Measurements from ENCODE around the gene MID1IP1.

Gene MID1IP1

DNA sequence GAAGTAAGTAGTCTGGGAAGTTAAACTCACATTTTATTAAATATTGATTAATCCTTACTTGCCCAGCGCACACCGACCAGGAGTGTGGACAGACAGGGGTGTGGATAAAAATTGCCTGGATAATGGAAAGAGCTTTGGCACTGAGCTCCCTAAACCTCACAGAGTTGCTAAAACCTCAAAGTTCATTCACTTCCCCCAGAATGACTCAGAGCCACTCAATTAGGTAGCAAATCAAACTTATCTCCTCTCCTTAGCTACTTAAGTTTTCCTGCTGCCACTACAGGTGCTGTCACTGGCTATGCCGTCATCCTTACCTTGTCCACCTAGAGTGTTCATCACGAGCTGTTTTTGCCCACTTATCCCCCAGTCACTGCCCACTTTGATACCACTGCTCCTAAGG is 27.0 kb upstream of the MID1IP1 start:
- DNase-seq (ENCODE audit: low read depth), result no peak
- no peak overlapping the region for H3K4me3 ChIP-seq (ENCODE audit: low read depth, low read length)
- no peak for TF ChIP-seq CTCF (IDR thresholded peaks at IDR 0.05; ENCODE audit: control insufficient read depth, extremely low read depth, insufficient read depth)

GRCh38 chrX:38796946-38797345 is 4.3 kb upstream of the MID1IP1 start:
- TF ChIP-seq CTCF (IDR thresholded peaks at IDR 0.05; ENCODE audit: control insufficient read depth, extremely low read depth, insufficient read depth), result no peak
- no peak overlapping the region for H3K4me3 ChIP-seq (ENCODE audit: low read depth, low read length)
- no peak for DNase-seq (ENCODE audit: low read depth)

- H3K4me3 ChIP-seq (ENCODE audit: low read depth, low read length), result no peak overlapping the region
- TF ChIP-seq CTCF (IDR thresholded peaks at IDR 0.05; ENCODE audit: control insufficient read depth, extremely low read depth, insufficient read depth), result no peak
- no peak for DNase-seq (ENCODE audit: low read depth)
These were observed 2.3 kb upstream of the MID1IP1 start for GRCh38 chrX:38798956-38799355.

GRCh38 chrX:38799995-38800580 is 1.2 kb upstream of the MID1IP1 start:
- DNase-seq (ENCODE audit: low read depth), result no peak
- no peak overlapping the region for H3K4me3 ChIP-seq (ENCODE audit: low read depth, low read length)
- no peak for TF ChIP-seq CTCF (IDR thresholded peaks at IDR 0.05; ENCODE audit: control insufficient read depth, extremely low read depth, insufficient read depth)

DNA sequence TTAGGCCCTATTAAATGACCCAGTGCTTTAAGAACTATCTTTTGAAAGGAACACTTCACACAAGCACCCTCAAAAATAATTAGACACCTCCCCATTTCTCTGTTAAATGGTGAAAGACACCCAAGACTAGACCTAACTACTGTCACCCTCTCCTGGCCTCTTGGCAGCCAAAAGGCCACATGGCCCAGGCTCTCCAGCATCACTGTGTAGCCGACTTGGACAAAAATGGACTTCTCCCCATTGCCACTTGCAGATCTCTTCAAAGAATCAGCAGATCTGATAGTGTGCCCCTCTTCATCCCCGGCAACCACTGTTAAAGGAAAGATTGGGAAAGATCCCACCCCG is 2.0 kb downstream of the MID1IP1 start:
- no peak for DNase-seq (ENCODE audit: low read depth)
- peak overlapping the region; percentile 71 for H3K4me3 ChIP-seq (ENCODE audit: low read depth, low read length)
- no peak for TF ChIP-seq CTCF (IDR thresholded peaks at IDR 0.05; ENCODE audit: control insufficient read depth, extremely low read depth, insufficient read depth)

GRCh38 chrX:38803588-38804431 is 2.6 kb downstream of the MID1IP1 start:
- no peak for TF ChIP-seq CTCF (IDR thresholded peaks at IDR 0.05; ENCODE audit: control insufficient read depth, extremely low read depth, insufficient read depth)
- peak overlapping the region; percentile 71 for H3K4me3 ChIP-seq (ENCODE audit: low read depth, low read length)
- DNase-seq (ENCODE audit: low read depth), result peak; percentile 75

GRCh38 chrX:38804432-38804681 is 3.1 kb downstream of the MID1IP1 start:
- no peak for DNase-seq (ENCODE audit: low read depth)
- no peak for TF ChIP-seq CTCF (IDR thresholded peaks at IDR 0.05; ENCODE audit: control insufficient read depth, extremely low read depth, insufficient read depth)
- H3K4me3 ChIP-seq (ENCODE audit: low read depth, low read length), result peak overlapping the region; percentile 71
